Activated CD8-positive, alpha-beta memory T cell treated with anti-CD3 and anti-CD28 coated beads, Interleukin-2, amount 50 U/mL, for 48 hours (primary cell): ENCODE measurements around the gene ULBP2.
A peak's percentile ranks its signal among the peaks of the same experiment; 100 is the strongest.
"Not testable (repeated sequence)": the region's sequence is repeated elsewhere in the genome, so short reads cannot be mapped to it uniquely, and the experiment has no call there.

Experiments
- DNase-seq: peaks from one replicate; pipeline ENCODE4 v3.0.0-alpha.2; 2020

ULBP2 gene

DNA sequence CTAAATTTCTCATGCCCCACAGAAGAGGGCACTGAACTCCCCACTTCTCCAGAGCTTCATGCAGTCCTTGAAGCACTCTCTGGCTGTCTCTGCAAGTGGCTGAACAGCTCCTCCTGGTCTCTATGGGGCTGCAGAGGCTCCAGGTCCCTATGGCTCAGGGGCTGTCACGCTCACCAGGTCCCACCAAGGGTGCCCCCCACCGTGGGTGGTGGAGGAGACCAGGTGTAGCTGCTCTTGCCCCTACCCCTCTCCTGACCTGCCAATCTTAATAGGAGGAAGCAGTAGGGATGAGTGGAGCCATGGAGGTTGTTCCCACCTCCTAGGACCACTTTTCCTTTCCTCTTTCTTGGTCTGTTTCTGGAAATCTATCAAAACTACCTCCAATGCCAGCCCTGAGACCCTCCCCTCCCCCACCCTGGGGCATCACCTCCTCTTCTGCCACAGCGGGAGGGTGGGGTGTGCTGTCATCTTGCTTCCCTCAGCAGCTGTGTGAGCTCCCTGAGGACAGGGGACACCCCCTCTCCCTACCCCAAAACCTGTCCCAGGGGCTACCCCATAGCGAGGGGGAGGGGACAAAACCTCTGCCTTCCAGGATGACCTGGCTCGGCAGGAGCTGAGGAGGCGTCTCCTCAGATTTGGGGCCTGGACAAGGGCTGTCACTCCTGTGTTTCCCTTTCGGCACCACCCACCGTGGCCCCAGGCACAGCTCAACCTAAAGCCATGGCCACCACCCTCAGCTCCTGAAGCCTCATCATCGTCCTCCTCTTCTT lies 31.9 kb upstream of the ULBP2 start:
- no peak for DNase-seq

DNA sequence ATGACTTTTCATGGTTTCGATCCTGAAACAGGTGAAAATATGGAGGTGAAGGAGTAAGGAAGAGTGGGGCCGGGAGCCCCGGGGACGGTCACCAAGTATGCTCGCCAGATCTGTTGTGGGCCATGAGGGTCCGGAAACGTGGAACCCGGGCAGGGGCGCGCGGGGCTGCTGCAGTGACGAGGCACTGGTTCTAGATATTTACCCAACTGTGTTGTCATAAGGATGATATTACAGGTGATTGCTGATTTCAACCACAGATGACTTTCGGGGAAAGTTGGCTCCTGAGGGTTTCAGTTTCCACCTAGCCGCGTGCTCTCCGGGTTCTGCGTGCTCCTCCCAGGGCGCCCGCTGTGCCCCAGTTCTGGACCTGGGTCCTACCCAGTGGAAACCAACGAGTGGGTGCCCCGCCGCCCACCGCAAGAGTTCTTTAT lies 31.1 kb upstream of the ULBP2 start:
- no peak for DNase-seq

DNA sequence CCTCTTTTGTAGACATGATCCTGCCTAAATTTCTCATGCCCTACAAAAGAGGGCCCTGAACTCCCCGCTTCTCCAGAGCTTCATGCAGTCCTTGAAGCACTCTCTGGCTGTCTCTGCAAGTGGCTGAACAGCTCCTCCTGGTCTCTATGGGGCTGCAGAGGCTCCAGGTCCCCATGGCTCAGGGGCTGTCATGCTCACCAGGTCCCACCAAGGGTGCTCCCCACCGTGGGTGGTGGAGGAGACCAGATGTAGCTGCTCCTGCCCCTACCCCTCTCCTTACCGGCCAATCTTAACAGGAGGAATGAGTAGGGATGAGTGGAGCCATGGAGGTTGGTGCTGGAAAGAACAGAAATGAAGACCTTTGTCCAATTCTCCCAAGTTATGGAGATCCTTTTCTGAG lies 29.1 kb upstream of the ULBP2 start:
- DNase-seq: not testable (repeated sequence)

DNA sequence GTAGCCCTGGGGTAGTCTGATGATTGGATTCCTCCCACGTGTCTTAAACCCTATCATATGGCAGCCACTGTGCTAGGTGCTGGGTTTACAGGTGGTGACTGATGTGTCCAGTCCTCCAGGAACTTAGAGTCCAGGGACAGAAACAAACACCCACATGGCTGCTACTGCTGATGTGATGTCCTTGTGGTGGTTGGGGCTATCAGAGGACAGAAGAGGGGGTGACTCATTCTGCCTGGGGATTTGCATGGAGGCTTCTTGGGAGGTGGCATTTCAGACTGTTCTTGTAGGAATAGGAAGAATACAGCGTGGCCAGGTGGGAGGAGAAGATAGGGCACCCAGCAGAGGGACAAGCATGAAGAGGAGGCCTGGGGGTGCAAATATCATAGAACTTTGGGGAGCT lies 28.7 kb upstream of the ULBP2 start:
- DNase-seq: no peak

DNA sequence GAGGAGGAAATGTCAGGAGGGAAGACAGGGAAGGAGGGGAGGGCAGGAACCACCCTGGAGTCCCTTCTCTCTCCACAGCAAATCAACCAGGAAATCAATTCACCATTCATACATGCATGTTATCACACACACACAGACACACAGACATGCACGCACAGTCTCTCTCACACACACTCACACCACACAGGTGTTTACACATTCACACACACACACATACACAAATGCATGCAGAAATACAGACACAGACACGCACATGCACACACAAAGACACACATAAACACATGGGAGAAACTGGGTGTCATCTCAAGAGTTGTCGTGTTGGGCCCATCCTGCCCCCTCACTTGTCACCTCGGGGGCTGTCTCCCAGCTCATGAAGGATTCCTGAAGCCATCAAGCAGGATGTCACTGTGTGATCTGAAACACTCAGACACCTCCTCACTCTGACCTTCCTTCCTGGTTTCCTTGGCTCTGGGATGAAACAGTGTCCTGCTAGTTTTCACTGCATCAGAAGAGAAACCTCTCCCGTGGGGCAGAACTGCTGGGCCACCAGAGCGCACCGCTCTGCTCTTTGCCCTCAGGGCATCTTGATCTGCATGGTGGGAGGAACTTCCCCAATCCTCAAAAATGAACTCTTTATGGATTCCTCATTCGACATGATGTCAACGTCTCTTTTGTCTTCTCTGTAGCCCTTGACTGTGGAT lies 28.1 kb upstream of the ULBP2 start:
- no peak for DNase-seq

DNA sequence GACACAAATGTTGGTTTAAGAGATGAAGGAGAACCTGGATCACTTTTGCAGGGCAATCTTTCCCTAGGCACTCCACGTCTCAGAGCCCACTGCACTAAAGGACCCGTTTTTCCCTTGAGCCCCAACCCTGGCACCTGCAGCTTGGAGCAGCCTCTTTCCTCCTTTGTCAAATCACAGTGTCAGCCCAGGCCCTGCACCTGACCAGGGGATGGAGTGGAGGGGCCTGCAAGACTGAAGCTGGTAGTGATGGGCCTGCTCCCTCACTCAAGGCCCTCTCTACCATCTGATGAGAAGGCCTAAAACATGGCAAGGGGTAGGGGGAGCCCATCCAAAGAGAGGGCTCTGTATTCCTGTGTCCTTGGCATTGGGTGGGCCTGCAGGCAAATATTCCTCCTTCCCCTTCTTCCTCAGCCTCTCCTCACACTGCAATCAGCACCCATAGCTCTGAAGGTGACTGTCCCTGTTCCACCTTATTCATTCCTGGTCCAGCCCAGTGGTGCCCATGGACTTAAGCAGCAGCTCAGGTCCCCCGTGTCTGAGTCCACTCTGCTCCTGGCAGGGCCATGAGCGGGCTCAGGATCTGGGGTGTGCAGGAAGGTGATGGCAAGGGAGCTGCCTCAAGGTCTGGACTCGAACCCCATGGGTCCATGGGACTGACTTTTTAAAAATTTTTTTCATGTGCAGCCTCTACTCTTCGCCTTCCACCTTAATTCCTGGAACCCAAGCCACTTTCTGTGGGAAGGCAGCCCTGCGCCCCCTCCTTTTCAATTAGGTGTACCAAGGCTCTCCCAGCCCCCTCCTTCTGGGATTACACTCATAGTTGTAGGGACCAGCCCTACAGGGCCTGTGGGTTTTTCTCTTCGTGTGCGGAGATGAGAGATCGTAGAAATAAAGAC lies 25.6 kb upstream of the ULBP2 start:
- no peak for DNase-seq

DNA sequence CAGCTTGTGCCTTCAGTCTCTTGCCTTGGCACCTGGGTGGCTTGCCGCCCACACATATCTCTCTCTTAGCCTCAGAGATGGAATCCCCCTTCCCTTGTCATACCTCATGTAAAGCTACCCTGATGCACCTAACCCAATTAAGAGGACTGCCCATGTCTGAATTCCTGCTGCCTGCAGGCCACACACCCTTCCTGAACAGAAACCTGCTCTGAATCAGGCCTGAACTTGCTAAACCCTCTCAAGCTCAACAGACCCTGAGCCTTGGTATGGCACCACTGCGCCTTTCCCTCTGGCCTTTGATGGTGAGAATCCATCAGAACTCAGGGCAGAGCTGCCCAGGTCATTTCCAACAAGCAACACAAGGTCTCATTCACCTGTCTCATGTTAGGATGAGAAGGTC lies 24.1 kb upstream of the ULBP2 start:
- no peak for DNase-seq

DNA sequence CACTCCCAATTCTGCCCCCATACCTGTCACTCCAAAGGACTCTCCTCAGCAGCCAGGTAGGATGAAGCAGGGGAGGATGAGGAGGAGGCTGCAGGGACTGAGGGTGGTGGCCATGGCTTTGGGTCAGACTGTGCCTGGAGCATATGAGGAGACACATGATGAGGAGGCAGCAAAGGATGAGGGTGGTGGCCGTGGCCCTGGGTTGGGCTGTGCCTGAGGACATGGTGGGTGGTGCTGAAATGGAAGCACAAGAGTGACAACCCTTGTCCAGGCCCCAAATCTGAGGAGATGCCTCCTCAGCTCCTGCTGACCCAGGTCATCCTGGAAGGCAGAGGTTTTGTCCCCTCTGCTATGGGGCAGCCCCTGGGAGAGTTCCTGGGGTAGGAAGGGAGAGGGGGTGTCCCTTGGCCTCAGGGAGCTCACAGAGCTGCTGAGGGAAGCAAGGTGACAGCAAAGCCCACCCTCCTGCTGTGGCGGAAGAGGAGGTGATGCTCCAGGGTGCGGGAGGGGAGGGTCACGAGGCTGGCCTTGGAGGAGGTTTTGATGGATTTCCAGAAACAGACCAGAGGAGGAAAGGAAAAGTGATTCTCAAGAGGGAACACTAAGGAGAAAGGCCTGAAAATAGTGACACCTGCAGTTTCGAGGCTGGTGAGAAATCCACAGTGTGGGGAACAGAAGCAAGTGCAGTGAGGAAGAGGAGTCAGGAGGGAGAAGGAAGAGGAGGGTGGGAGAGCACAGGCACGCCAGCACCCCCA lies 23.5 kb upstream of the ULBP2 start:
- DNase-seq: no peak

DNA sequence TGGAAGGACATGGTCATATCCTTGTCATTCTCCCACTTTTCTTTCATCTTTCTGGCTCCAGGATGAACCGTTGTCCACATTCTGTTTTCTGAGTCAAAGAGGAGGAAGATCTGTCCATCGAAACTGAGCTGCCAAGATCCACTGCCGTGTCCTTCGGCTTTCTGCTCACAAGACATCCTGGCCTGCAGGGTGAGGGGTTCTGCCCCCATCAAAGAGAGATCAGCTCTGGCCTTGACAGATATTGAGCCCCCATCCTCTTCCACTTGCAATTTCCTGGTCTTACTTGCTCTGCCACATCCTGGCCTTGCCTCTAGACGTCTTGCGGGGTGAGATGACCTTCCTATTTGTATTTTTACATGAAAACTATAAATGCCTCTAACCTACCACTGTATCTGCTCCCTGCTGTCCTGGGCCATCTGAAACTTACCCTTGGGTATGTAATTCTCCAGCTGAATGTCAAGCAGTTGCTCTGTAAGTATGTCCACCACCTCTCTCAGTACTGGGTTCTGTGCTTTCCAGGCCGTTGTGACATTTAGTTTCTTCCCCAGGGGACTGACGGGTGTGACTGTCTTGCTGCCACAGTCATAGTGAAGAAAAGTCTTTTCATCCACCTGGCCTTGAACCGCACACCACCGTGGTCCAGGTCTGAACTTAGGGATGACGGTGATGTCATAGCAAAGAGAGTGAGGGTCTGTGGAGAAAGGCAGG lies 22.5 kb upstream of the ULBP2 start:
- not testable (repeated sequence) for DNase-seq

DNA sequence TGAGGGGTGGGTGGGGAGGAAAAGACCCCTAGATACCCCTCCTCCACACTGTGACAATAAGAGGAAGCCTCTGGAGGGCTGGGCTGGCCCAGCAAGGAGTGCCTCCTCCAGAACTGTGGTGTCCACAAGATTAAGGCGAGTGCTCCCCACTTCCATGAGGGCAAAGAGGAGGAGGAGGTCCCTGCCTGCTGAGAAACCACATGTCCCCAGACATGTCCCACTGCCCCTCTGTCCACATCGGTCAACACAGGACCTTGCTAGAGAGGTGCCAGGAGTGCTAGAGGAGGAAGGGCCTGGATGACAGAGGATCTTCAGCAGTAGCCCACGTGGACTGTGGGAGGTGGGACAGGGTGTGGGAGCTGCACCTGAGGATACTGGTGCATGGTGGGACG lies 22.0 kb upstream of the ULBP2 start:
- peak; percentile 25 for DNase-seq

DNA sequence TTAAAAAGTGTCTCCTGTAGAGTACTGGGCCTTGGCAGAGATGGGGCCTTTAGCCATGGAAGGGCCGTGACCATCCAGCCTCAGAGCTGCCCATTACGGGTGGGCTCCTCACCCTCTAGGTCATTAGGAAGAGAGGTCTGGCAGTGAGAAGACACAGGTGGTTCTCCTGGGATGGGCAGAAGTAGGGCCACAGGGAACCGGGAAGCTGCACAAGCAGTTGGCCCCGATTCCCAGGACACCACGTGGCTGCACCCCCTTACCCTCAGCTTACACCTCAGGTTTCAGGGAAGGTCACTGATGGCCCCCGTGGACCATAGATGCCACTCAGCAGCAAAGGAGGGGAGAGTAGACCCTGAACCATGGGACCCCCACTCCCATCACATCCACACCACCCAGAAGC lies 20.5 kb upstream of the ULBP2 start:
- DNase-seq: peak; percentile 42

DNA sequence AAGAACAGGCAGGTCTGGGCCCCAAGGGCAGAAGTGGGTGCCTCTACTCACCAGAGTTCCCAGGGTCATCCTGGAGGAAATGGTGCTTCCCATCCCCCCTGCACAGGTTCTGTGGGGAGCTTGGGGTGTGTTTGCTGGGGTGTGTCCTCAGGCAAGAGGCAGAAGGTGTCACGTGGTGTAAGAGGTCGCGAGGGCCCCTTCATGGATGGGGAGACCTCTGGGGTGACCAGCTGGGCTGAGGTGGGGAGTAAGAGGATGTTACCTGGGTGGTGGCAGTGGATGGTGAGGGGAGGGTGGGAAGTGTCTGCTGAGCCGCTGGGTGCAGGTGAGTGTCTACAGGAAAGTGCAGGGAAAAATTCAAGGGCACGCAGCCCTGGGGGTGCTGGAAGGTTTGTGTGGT lies 19.7 kb upstream of the ULBP2 start:
- DNase-seq: peak; percentile 49

DNA sequence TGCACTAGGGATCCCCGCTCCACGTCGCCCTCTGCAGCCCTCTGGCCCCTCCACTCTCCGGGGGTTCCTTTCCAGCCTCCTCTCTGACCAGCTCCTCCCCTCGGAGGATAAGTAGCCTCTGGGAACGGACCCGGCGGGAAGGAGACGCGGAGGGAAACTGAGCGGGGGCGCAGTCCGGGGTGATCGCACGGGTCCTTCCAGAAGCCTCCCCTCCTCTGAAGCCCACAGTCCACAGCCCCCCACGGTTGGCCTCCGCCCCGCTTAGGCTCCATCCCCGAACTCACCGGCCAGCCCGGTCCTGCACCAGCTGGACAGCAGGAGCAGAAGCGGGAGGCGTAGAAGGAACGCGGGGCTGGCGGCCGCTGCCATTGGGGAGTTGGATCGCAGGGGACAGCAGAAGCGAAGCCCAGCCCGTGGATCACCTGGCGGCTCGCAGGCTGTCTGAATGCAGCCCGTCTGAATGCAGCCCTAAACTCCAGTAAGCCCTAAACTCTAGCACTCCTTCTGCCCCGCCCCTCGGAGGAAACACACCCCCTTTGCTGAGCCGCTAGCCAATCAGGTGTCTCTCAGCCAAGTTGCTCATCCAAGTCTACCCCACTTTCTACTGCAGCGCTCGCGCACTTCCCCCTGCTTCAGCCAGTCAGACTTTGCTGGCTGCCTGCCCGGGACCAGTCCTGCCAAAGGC lies 19.0 kb upstream of the ULBP2 start, which contains the start of gene RAET1G:
RAET1G (minus strand) TSS at position 480 of the 685 bp plus-strand sequence; CDS start at position 369, 111 bp downstream.
- DNase-seq: peak; percentile 82

DNA sequence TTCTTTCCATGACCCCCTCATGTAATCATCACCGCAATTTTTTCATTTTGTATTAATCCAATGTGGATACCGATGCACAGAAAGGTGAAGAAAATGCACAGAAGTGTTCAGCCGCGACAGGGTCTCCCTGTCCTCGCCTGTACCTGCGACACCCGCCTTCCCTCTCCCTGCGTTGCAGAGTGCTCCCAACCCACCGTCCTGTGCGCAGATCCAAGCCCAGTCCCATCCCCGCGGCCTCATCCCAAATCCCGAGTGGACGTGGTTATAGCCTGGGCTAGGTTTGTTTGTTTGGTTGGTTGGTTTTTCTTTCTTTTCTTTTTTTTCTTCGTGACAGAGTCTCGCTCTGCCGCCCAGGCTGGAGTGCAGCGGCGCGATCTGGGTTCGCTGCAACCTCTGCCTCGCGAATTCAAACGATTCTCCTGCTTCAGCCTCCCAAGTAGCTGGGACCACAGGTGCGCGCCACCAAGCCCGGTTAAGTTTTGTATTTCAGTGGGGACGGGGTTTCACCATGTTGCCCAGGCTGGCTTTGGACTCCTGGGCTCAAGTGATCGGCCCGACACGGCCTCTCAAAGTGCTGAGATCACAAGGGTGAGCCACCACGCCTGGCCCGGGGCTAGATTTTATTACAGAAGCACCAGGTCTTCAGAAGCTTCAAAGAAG lies 18.4 kb upstream of the ULBP2 start:
- peak; percentile 49 for DNase-seq

DNA sequence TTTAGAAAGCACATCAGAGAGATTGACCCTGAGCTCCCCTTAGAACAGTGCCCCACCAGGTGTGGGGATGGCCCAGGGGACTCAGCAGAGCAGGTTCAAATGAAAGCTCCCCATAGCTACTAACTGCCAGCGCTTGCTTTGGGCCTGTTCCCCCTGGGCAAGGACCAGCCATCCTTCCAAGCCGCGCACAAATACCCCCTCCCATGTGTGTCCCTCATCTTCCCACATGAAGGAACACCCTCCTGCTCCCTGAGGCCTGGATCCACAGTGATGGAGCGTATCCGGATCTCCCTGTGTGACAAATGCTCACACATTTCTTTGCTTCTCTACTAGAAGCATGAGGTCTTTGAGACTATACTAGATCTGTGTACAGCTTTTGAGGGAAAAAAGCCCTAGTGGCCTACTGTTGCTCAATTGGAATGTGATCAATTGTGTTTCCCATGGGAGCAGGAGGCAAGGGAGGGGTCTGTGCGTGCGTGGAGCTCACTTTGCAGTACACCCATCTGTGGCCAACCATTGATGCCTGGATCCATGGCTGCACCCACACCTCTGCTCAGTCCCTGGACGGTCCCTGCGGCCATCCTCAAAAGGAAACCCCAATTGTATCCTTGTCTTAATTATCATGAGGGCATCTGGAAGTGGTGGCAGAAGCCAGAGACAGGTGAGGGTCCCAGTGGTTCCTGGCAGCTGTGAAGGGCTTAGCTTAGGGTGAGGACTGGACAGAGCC lies 17.4 kb upstream of the ULBP2 start:
- DNase-seq: peak; percentile 48

DNA sequence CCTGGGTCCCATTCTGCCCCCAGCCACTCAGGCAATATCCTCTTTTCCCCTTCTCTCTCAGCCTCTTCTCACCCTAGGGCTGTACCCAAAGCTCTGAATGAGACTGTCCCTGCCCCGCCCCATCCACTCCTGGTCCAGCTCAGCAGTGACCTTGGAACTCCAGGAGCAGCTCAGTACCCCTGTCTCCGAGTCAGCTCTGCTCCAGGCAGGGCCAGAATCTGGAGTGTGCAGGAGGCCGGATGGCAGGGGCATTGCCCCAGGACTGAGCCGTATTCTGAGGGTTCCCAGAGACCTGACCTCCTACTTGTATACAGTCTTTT lies 16.9 kb upstream of the ULBP2 start:
- DNase-seq: peak; percentile 53

DNA sequence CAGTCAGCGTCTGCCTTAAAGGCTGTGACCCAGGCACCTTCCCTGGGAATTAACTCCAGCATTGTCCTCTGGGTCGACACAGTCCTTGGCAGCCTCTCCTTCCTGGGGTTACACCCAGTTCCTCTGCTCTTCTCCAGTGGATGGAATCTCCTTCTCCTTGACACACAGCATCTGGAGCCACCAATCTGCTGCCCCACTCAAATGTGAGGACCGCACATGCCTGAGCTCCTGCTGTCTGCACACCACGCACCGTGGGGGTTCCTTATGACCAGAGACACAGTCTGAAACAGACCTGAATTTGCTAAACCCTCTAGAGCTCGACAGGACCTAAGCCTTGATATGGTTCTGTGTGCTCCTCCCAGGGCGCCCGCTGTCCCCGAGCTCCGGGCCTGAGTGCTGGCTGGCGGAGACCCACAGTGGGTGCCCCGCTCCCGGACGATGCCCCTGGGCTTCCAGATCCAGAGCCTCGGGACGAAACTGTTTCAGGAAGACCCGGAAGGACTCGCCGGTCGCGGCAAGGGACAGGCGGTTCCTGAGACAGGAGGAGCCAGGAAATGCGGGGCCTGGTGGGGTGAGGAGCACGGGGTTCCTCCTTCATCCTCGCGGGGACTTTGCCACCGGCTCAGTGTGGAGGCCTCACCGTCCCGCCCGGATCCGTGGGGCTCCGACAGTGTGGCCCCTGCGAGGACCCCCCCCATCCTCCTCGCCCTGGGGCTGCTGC lies 16.4 kb upstream of the ULBP2 start:
- DNase-seq: peak; percentile 53

DNA sequence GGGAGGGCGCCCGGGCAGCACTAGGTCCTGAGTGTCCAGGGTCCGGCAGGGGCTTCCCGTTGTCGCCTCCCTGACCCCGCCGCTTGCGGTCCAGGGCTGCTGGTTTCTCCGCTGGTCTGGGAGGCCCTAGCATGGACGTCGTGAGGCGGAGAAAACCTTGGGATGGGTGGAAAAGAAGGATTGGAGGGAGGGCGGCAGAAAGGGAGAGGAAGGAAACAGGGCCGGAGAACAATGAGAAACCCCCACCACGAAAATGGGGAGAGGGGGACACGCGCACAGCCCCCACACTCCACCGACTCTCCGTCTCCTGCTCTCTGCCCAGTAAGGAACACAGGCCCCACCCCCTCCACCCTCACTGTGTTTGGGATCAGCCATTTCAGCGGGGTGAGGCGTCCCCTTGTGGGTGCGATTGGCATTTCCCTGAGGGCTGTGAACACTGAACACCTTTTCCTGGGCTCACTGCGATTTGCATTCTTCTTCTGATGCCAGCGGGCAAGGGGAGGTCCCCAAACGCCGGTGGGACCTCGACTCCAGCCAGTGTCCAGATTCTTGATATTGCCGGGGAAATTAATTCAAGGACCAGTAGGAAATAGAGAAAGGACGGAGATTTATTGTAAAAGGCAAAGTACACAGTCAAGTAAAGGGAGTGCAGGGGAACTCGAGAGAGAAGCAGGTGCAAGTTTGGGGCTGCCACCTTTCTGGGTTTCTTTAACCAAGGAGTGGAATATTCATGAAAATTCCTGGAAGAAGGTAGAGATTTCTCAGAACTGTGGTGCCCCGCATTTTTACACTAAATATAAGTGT lies 15.6 kb upstream of the ULBP2 start:
- peak; percentile 88 for DNase-seq

DNA sequence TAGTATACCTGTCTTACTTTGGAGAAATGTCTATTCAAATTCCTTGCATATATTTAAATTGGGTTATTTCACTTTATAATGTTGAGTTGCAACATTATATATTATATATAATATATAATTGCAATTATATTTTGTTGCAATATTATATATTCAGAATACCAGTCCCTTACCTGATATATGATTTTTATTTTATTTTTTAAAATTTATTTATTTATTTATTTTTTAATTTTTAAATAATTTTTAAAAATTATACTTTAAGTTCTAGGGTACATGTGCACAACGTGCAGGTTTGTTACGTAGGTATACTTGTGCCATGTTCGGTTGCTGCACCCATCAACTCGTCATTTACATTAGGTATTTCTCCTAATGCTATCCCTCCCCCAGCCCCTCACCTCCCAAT lies 14.8 kb upstream of the ULBP2 start:
- DNase-seq: not testable (repeated sequence)
